GM21737 (cell line): ENCODE data around the gene PTPRJ.

ENCODE experiments used
- ATAC-seq: cut with Tn5 transposase; IDR thresholded peaks from one replicate; pipeline ENCODE4 v1.9.1; 2021; ENCODE audit warnings: mild to moderate bottlenecking, moderate library complexity; ENCODE audit not compliant: unreplicated experiment

Gene PTPRJ

DNA sequence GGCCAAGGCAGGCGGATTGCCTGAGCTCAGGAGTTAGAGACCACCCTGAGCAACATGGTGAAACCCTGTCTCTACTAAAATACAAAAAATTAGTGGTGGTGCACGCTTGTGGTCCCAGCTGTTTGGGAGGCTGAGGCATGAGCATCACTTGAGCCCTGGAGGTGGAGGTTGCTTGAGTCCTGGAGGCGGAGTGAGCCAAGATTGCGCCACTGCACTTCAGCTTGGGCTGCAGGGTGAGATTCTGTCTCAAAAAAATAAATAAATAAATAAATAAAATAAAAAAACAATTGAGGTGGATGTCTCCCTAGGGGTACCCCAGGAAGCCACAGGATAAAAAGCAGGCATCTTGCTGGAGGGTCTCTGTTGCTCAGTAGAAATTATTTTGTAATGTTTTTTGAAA lies 14.1 kb downstream of the PTPRJ start:
- no peak for ATAC-seq

- ATAC-seq: no peak
Observed at GRCh38 chr11:47995360-47995769, 15.0 kb downstream of the PTPRJ start.

DNA sequence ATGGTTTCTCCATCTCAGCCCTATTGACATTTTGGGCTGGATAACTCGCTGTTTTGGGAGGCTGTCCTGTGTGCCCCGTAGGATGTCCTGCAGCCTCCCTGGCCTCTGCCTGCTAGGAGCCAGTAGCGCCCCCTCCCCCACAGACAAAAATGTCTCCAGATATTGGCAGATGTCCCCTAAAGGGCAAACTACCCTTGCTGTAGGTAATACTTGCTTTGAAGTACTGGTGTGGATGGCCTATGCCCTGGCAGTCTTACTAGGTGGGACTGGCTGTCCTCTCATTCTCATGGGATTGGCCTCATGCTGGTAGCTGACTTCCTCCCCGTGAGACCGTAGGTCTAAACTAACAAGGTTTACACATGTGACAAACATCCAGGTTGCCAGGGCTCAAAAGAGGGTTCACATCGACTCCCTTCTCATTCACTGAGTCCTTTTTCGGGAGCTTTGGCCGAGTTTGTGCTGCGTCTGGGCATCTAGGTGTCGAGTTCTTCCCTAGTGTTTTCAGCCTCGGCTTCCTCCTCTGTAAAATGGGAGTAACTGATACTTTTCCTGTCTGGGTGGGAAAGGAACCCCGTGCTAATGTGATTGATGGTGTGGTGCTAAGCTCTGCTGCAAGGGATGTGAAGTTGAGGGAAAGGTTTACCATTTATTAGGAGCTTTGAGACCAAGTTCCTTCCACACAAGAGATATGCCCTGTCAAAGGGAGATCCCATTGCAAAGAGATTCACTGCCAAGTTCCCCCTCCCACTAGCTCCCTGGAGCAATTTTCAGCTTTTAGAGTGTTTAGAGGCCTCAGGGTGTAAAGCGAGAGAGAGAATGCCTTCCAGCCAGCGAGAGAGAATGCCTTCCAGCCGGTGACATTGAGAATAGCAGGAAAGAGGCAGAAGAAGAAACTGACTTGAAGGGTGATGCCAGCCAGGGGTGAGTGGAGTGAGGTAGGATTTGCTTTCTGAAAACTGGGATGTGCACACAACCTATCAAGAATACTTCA lies 17.0 kb downstream of the PTPRJ start:
- no peak for ATAC-seq

GRCh38 chr11:47998345-47998732 lies 18.0 kb downstream of the PTPRJ start:
- no peak for ATAC-seq

GRCh38 chr11:47998733-47999359 lies 18.5 kb downstream of the PTPRJ start:
- ATAC-seq: no peak

- no peak for ATAC-seq
Observed at GRCh38 chr11:48000432-48000831, 20.1 kb downstream of the PTPRJ start.

- ATAC-seq: peak; percentile 85
Observed at GRCh38 chr11:48001438-48002021, 21.2 kb downstream of the PTPRJ start.

DNA sequence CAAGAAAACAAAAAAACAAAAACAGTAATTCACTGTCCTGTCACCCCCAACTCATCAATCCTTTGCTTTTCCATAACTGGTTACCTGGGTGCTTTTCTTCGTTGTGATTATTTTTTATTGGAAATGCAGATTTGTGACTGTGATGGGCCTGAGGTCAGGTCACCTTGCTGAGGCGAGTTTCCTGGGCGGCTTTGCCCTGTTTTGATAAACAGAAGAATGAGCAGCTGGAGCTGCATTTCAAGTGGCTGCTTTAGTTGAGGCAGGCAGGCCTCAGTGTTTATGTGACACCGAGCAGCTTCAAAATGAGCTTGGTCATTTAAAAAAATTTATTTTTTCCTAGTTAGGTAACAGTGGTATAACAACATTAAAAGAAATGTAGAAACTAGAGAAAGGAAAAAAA lies 22.2 kb downstream of the PTPRJ start:
- no peak for ATAC-seq

DNA sequence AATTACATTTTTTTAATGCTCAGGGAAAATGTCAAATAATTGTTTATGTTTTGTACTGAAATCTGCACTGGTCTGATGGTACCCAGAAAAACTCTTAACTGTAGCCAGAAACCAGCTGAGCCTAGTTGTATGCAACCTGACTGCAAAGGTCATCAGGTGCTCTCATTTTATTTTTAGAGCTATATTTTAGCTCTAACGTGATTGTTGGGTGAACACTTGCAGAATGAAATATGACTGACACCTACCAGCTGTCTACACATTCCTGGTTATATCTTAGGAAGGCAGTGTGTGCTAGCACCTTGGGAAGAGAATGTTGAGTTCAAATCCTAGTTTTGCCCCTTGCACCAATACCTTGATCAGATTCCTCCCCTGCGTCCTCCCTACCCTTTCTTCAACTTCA lies 23.6 kb downstream of the PTPRJ start:
- ATAC-seq: no peak

- ATAC-seq: no peak
Observed at GRCh38 chr11:48004456-48004855, 24.1 kb downstream of the PTPRJ start.

GRCh38 chr11:48005136-48005535 lies 24.8 kb downstream of the PTPRJ start:
- no peak for ATAC-seq

DNA sequence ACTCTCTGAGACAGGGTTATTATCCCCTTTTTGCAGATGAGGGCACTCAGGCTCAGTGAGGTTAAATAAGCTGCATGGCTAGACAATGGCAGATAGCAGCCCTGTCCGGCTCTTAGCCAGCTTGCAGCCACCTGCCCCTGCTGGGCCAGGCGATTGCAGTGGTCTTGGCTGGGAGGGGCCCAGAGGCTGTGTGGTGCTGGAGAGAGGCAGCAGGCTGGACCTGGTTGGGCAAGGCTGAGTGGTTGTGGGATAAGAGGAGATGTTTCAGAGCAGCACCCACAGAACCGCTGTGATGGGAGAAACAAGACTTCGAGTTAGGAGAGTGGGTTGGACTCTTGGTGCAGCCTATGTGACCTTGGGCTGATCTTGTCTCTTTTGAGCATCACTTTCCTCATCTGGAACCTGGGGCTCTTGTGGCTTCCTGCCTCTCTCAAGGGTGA lies 25.5 kb downstream of the PTPRJ start:
- ATAC-seq: no peak

DNA sequence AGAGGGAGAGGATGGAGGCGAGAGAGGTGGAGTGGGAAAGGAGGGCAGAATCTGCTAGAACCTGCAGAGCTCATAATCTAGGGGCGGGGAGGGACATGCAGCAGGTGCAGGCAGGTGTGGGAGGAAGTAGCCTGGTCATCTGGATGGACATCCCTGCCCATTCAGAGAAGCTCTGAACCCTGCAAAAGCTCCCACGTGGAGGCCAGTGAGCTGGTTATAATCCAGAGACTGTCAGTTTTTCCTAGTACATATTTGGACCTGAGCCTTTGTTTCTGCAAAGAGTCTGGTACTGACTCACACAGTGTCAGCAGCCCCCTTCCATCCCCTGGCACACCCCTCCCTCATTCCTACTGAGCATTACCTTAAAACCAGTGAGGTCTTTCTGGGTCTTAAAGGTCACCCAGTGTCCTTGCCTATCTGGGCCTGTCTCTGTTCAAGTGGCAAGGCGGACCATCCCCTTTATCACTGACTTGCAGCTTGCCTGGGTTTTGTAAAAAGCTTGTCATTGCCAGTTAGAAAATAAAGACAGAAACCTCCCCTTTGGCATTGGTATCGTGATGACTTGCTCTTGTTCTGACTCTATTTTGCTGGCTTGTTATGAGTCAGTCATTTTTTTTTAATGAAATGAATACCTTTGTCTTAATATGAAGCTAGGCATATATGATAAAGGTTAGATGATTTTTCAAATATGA lies 26.1 kb downstream of the PTPRJ start:
- ATAC-seq: peak; percentile 54

GRCh38 chr11:48007677-48008076 lies 27.3 kb downstream of the PTPRJ start:
- no peak for ATAC-seq

GRCh38 chr11:48008951-48009270 lies 28.6 kb downstream of the PTPRJ start:
- no peak for ATAC-seq

GRCh38 chr11:48011102-48011797 lies 30.9 kb downstream of the PTPRJ start:
- no peak for ATAC-seq

GRCh38 chr11:48011798-48012391 lies 31.5 kb downstream of the PTPRJ start:
- ATAC-seq: no peak

- ATAC-seq: peak; percentile 62
Observed at GRCh38 chr11:48013269-48013901, 33.0 kb downstream of the PTPRJ start.

DNA sequence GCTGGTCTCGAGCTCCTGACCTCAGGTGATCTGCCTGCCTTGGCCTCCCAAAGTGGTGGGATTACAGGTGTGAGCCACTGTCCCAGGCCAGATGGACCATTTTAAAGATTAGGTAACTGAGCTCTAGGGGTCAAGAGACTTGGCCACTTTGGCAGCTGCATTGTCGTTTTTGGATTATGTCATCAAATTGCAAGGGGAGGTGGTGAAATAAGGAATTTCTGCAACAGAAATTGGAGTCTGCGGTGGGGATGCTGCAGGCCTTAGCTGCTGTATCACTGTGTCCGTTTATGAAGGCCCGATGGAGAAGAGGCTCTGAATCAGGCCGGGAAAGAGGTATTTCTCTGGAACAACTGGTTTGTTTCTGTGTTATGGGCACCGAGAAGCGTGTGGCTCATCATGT lies 34.6 kb downstream of the PTPRJ start:
- no peak for ATAC-seq
